ENCODE results near the gene FANCF.
"Not testable (repeated sequence)": the region's sequence is repeated elsewhere in the genome, so short reads cannot be mapped to it uniquely, and the experiment has no call there.

FANCF gene, protein sequence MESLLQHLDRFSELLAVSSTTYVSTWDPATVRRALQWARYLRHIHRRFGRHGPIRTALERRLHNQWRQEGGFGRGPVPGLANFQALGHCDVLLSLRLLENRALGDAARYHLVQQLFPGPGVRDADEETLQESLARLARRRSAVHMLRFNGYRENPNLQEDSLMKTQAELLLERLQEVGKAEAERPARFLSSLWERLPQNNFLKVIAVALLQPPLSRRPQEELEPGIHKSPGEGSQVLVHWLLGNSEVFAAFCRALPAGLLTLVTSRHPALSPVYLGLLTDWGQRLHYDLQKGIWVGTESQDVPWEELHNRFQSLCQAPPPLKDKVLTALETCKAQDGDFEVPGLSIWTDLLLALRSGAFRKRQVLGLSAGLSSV

DNA sequence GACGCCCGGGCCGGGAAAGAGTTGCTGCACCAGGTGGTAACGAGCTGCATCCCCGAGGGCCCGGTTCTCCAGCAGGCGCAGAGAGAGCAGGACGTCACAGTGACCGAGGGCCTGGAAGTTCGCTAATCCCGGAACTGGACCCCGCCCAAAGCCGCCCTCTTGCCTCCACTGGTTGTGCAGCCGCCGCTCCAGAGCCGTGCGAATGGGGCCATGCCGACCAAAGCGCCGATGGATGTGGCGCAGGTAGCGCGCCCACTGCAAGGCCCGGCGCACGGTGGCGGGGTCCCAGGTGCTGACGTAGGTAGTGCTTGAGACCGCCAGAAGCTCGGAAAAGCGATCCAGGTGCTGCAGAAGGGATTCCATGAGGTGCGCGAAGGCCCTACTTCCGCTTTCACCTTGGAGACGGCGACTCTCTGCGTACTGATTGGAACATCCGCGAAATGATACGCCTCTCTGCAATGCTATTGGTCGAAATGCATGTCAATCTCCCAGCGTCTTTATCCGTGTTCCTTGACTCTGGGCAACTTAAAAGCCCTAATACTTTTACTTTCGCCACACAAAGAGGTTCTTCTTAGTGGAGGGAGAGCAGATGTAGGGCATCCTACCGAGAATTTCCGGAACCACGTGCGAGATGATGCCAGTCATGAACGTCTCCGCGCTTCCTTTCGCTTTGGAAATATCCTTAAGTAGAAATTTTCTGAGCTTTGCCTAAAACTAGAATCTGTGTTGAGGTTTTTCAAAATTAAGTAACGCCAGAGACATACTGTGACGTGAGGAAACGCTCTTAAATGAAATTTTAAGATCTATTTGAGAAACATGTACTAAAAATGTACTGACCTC is at the start of gene FANCF:
TSS of gene FANCF (minus strand) at position 376 of the 840 bp plus-strand sequence. CDS start at position 363, 13 bp downstream.
- in situ Hi-C loops (cut with MboI; ENCODE audit: low sequenced_read_pairs), result no loop called here

GRCh38 chr11:22674470-22675439 is 49.1 kb upstream of the FANCF start:
- in situ Hi-C loops (cut with MboI; ENCODE audit: low sequenced_read_pairs), result no loop called here

GRCh38 chr11:22671751-22672150 is 46.1 kb upstream of the FANCF start:
- in situ Hi-C loops (cut with MboI; ENCODE audit: low sequenced_read_pairs), result no loop called here

DNA sequence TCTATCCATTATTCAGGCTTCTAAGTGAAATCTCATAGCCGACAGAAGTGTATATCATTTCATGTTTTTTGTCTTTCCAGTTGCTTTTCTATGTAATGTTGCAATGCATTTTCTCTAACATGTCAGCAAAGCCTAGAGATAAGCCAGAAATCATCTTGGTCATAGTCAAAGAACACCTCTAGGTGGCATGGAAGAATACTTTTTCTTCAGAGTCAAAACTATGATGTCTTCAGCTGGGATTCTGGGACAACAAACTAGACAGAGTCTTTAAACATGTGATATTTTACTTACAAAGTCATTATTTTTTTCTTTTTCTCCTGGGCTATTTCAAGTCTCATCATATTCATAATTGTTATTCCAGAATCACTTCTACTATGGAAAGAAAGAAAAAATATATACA is 45.2 kb upstream of the FANCF start:
- in situ Hi-C loops (cut with MboI; ENCODE audit: low sequenced_read_pairs), result no loop called here

- in situ Hi-C loops (cut with MboI; ENCODE audit: low sequenced_read_pairs), result no loop called here
These were observed 43.7 kb upstream of the FANCF start for GRCh38 chr11:22669368-22669767.

DNA sequence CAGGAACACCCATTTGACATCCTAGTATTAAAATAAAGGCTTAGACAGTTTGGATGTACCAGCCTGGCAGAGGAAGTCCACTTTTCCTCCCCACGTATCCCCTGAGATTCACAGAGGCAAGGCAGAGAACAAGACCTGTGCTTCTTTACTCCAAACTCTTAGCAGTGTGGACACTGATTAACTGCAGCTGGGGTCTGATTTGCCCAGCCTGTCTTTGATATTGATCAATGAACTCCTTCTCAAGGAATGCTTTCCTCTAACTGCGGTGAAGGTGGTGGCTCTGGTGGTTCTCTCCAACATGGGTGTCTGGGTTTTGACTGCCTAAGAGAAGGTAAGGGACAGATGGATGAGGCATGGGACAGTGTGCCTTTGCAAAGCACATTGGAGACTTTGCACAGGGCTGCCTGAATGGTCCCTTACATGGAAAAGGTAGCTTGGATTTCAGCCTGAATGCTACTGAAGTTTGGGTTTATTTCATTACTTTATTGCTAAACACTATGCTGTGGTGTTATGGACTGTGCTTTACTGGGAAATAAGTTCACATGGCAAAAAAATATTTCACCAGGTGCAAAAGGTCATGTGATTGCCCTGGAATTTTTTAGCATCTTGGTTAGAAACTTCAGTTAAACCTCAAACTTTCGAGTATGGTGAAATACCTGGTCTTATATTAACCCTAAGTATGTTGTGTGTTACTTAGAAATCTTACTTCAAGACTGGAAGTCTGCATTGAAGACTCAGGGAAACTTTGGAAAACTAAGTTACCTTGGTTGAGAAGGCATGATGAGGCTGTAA is 42.6 kb upstream of the FANCF start:
- in situ Hi-C loops (cut with MboI; ENCODE audit: low sequenced_read_pairs), result no loop called here

GRCh38 chr11:22666688-22667439 is 41.2 kb upstream of the FANCF start:
- in situ Hi-C loops (cut with MboI; ENCODE audit: low sequenced_read_pairs), result no loop called here

GRCh38 chr11:22666325-22666687 is 40.7 kb upstream of the FANCF start, which contains the start of gene GAS2:
Gene GAS2, plus strand, starts transcription at chr11:22666611. Its CDS starts 8,259 bp downstream, at chr11:22674870.
- in situ Hi-C loops (cut with MboI; ENCODE audit: low sequenced_read_pairs), result no loop called here

- in situ Hi-C loops (cut with MboI; ENCODE audit: low sequenced_read_pairs), result no loop called here
These were observed 34.2 kb upstream of the FANCF start for GRCh38 chr11:22659783-22660182.

GRCh38 chr11:22657101-22657694 is 31.6 kb upstream of the FANCF start:
- in situ Hi-C loops (cut with MboI; ENCODE audit: low sequenced_read_pairs), result no loop called here

DNA sequence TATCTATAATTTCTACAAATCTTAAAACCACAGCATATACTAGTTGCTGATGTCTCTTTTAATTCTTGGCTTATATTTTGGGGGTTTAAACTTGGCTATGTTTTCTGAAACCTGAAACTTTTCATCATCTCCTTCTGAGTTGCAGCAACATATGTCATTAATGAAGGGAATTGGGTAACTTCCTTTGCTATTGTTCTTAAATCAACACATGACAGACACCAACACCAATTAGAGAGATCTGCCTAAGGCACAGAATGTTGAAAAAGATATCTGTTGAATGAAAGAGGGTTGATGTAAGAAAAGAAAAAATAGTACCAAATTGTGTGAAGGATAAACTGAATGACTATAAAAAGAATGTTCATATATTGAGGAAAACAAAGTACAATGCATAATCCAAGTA is 30.5 kb upstream of the FANCF start:
- in situ Hi-C loops (cut with MboI; ENCODE audit: low sequenced_read_pairs), result no loop called here

DNA sequence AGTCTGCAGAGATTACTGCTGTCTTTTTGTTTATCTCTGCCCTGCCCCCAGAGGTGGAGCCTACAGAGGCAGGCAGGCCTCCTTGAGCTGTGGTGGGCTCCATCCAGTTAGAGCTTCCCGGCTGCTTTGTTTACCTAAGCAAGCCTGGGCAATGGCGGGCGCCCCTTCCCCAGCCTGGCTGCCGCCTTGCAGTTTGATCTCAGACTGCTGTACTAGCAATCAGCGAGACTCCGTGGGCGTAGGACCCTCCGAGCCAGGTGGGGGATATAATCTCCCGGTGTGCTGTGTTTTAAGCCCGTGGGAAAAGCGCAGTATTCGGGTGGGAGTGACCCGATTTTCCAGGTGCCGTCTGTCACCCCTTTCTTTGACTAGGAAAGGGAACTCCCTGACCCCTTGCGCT is 26.7 kb upstream of the FANCF start:
- in situ Hi-C loops (cut with MboI; ENCODE audit: low sequenced_read_pairs), result not testable (repeated sequence)

- in situ Hi-C loops (cut with MboI; ENCODE audit: low sequenced_read_pairs), result no loop called here
These were observed 15.9 kb upstream of the FANCF start for GRCh38 chr11:22641559-22641958.

DNA sequence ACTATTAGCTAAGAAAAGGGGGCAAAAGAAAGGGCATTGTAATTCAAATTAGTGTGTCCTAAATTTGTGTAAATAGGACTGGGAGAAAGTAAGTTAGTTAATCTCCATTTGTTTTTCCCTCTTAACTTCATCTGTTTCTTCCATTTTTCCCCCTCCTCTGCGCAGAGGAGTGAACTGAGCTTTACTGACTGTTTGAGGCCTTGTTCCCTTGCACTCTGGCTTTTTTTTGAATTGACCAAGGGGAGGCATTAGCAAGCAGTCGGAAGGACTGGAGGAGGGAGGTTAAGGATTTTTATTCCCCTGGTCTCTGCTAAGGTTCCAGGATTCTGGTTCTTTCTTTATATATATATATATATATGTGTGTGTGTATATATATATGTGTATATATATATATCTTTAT is 15.2 kb upstream of the FANCF start:
- in situ Hi-C loops (cut with MboI; ENCODE audit: low sequenced_read_pairs), result no loop called here

GRCh38 chr11:22635689-22636088 is 10.1 kb upstream of the FANCF start:
- in situ Hi-C loops (cut with MboI; ENCODE audit: low sequenced_read_pairs), result no loop called here

- in situ Hi-C loops (cut with MboI; ENCODE audit: low sequenced_read_pairs), result no loop called here
These were observed 9.4 kb upstream of the FANCF start for GRCh38 chr11:22634897-22635629.

- in situ Hi-C loops (cut with MboI; ENCODE audit: low sequenced_read_pairs), result no loop called here
These were observed 7.8 kb upstream of the FANCF start for GRCh38 chr11:22633354-22633902.

DNA sequence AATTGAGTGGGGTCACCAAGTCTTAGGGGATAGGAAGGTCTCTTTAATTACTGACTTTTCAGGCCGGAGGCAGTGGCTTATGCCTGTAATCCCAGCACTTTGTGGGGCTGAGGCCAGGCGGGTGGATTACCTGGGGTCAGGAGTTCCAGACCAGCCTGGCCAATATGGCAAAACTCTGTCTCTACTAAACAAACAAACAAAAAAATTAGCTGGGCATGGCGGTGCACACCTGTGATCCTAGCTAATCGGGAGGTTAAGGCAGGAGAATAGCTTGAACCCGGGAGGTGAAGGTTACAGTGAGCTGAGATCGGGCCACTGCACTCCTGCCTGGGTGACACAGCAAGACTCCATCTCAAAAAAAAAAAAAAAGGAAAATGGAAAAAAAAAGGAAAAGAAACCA is 1.8 kb upstream of the FANCF start:
- in situ Hi-C loops (cut with MboI; ENCODE audit: low sequenced_read_pairs), result no loop called here

Data from HL-60/S4 (cell line).